Fibroblast of lung (primary cell): ENCODE measurements around the gene KLK7. TPM values are rescaled to one million over a fixed set of nuclear protein-coding genes. Genes with fewer than 3 reads are reported as not detected.

Experiments
- DNase-seq, 2 donors: peaks; one replicate each; pipeline versions ENCODE4 v3.0.0 to v3.0.0-alpha.2; 2010; ENCODE audit warnings: low read depth in 2 of 2
- H2AFZ ChIP-seq: 2 replicates; pipeline ENCODE4 v1.5.1; 2012; ENCODE audit warnings: low read length, control low read depth, inconsistent platforms
- H3K27ac ChIP-seq: 2 replicates; pipeline ENCODE4 v1.5.1; 2011; ENCODE audit warnings: low read length, control low read depth; ENCODE audit not compliant: insufficient read depth
- H3K27me3 ChIP-seq: 2 replicates; pipeline ENCODE4 v1.5.1; 2011; ENCODE audit warnings: mild to moderate bottlenecking, low read length; ENCODE audit not compliant: control insufficient read depth, insufficient read depth
- H3K36me3 ChIP-seq: 2 replicates; pipeline ENCODE4 v1.5.1; 2011; ENCODE audit warnings: low read length; ENCODE audit not compliant: control insufficient read depth, insufficient read depth
- H3K4me1 ChIP-seq: 2 replicates; pipeline ENCODE4 v1.5.1; 2011; ENCODE audit warnings: low read length; ENCODE audit not compliant: control insufficient read depth, insufficient read depth; ENCODE audit errors: extremely low read depth
- H3K4me2 ChIP-seq: 2 replicates; pipeline ENCODE4 v1.5.1; 2011; ENCODE audit warnings: low read length, control low read depth; ENCODE audit not compliant: insufficient read depth; ENCODE audit errors: extremely low read depth
- H3K4me3 ChIP-seq, 4 experiments: fragments of 200-600 bp in 1 of 4; sonication (generic) in 1 of 4; replicated peaks in 1 of 4; 2 replicates each; pipeline ENCODE4 v1.5.1; 2011 to 2016; ENCODE audit warnings: low read length in 4 of 4, low read depth in 3 of 4, mild to moderate bottlenecking in 3 of 4, control low read depth in 2 of 4, inconsistent platforms in 1 of 4, mixed read lengths in 1 of 4; ENCODE audit not compliant: insufficient read depth in 1 of 4; ENCODE audit errors: control extremely low read depth in 1 of 4
- H3K79me2 ChIP-seq: 2 replicates; pipeline ENCODE4 v1.5.1; 2012; ENCODE audit warnings: mild to moderate bottlenecking, low read length, inconsistent platforms; ENCODE audit not compliant: control insufficient read depth, insufficient read depth
- H3K9ac ChIP-seq: 2 replicates; pipeline ENCODE4 v1.5.1; 2011; ENCODE audit warnings: mild to moderate bottlenecking, low read length, control low read depth; ENCODE audit not compliant: insufficient read depth
- H3K9me3 ChIP-seq: 2 replicates; pipeline ENCODE4 v1.5.1; 2012; ENCODE audit warnings: low read depth, low read length; ENCODE audit not compliant: control insufficient read depth, insufficient read depth
- H4K20me1 ChIP-seq: 2 replicates; pipeline ENCODE4 v1.5.1; 2011; ENCODE audit warnings: low read length; ENCODE audit not compliant: control insufficient read depth, insufficient read depth; ENCODE audit errors: extremely low read depth
- CTCF ChIP-seq, 2 donors: IDR thresholded peaks in 1 of 2; conservative IDR thresholded peaks in 1 of 2; 1 replicate in 1 of 2; 2 replicates in 1 of 2; pipeline ENCODE4 v1.5.1; 2011 to 2012; ENCODE audit warnings: low read length in 2 of 2, control low read depth in 1 of 2, inconsistent platforms in 1 of 2, low read depth in 1 of 2, mild to moderate bottlenecking in 1 of 2
- EZH2 ChIP-seq: IDR thresholded peaks from 2 replicates; pipeline ENCODE4 v1.5.1; 2012; ENCODE audit warnings: low read length, control low read depth, mild to moderate bottlenecking; ENCODE audit errors: missing control alignments
- polyA minus RNA-seq: library from RNA; depleted of rRNA, polyadenylated mRNA; stranded (reverse); fragments of >200 nt; gene quantifications from 2 replicates; pipeline ENCODE4 v1.2.3, GENCODE V29; 2011; ENCODE audit warnings: low replicate concordance
- polyA plus RNA-seq, 2 donors: library from polyadenylated mRNA; depleted of rRNA in 1 of 2; stranded (reverse) in 1 of 2; unstranded in 1 of 2; fragments of >200 nt; gene quantifications; 2 replicates each; pipeline ENCODE4 v1.2.1, GENCODE V29; 2011 to 2012; ENCODE audit warnings: missing spikeins in 1 of 2
- total RNA-seq: library from RNA; depleted of rRNA; stranded (reverse); fragments of >200 nt; gene quantifications from 2 replicates; pipeline ENCODE4 v1.2.1, GENCODE V29; 2014

KLK7 gene
- total RNA-seq (not detected in 2 replicates), polyA plus RNA-seq (not detected in 2 replicates), polyA minus RNA-seq (not detected in 2 replicates)
- polyA plus RNA-seq (2012): not detected in 2 replicates

DNA sequence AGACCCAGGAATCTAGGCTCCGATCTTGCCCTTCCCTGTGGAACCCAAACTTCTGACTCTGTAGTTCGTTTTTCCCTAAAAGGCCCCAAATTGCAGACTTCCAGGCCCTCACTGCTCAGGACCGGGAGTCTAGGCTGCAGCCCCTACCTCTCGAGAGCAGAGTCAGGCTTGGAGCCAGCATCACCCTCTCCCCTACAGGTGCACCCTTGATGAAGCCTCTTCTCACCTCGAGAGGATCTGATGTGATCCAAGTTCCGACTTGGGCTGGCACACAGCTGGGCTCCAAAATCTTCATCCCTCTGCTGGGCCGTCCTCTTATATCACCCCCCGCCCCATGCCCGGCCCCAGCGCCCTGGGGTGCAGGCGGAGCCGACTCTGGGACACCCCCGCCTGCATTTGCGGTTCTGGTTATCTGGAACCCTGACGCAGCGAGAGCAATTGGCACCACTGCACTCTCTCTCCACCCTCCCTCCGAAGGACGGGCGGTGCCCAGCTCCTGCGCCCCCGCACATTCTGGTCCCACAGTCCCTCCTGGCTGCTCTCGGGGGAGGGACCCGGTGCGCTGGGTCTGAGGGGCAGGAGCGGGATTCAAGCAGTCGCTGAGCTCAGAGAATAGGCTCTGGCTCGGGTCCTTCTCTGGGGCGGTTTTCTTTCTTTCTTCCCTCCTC, at the start of gene KLK7:
Gene KLK7, minus strand, starts transcription at position 293 of the 668 bp plus-strand sequence. CDS start 1,518 bp downstream, outside the sequence.
- H4K20me1 ChIP-seq: no peaks in the 10 kb centered on the region
- H3K36me3 ChIP-seq: no peaks in the 10 kb centered on the region

GRCh38 chr19:51031880-51032225, 48.1 kb upstream of the KLK7 start:
- Histone ChIP-seq H4K20me1 (no peaks in the 10 kb centered on the region), H3K4me1 (no peaks in the 10 kb centered on the region), H3K27ac (no peak overlapping the region), H3K27me3 (no peaks in the 10 kb centered on the region), H3K36me3 (no peaks in the 10 kb centered on the region), H3K9me3 (no peaks in the 10 kb centered on the region), H2AFZ (no peak overlapping the region), H3K79me2 (no peaks in the 10 kb centered on the region), H3K4me2 (no peak overlapping the region), H3K4me3 (no peak overlapping the region), H3K9ac (no peak overlapping the region)
- DNase-seq: no peak
- TF ChIP-seq EZH2 (no peak), CTCF (conservative IDR thresholded peaks at IDR 0.05 in 1 of 2, IDR thresholded peaks at IDR 0.05 in 1 of 2; ENCODE audit: low read depth in 1 of 2, low read length in 2 of 2) (no peak)

More for the DNA sequence above, at the start of gene KLK7:
- Histone ChIP-seq H3K79me2 (no peaks in the 10 kb centered on the region), H3K4me3 (no peak within 1 kb of the TSS), H3K9me3 (no peaks in the 10 kb centered on the region), H3K9ac (no peak within 1 kb of the TSS), H2AFZ (no peak within 1 kb of the TSS), H3K4me2 (no peak within 1 kb of the TSS), H3K4me1 (no peaks in the 10 kb centered on the region), H3K27me3 (no peaks in the 10 kb centered on the region), H3K27ac (no peak within 1 kb of the TSS)
- DNase-seq: no peak
- TF ChIP-seq EZH2 (no peak), CTCF (conservative IDR thresholded peaks at IDR 0.05 in 1 of 2, IDR thresholded peaks at IDR 0.05 in 1 of 2; ENCODE audit: low read depth in 1 of 2, low read length in 2 of 2) (no peak)

GRCh38 chr19:51031220-51031879, 47.6 kb upstream of the KLK7 start:
- no peak for TF ChIP-seq EZH2
- TF ChIP-seq CTCF (conservative IDR thresholded peaks at IDR 0.05 in 1 of 2, IDR thresholded peaks at IDR 0.05 in 1 of 2; ENCODE audit: low read depth in 1 of 2, low read length in 2 of 2): no peak
- Histone ChIP-seq H3K27me3 (no peaks in the 10 kb centered on the region), H2AFZ (no peak overlapping the region), H3K79me2 (no peaks in the 10 kb centered on the region), H4K20me1 (no peaks in the 10 kb centered on the region), H3K36me3 (no peaks in the 10 kb centered on the region), H3K4me3 (no peak overlapping the region), H3K27ac (no peak overlapping the region), H3K4me2 (no peak overlapping the region), H3K4me1 (no peaks in the 10 kb centered on the region), H3K9me3 (no peaks in the 10 kb centered on the region), H3K9ac (no peak overlapping the region)
- DNase-seq: no peak
